Ishikawa (cell line): ENCODE measurements around the gene NEXN.

Source experiments
- CEBPB ChIP-seq: IDR thresholded peaks from 2 replicates; pipeline ENCODE4 v1.6.1; 2012
- CREB1 ChIP-seq: IDR thresholded peaks from 2 replicates; pipeline ENCODE4 v1.6.1; 2012; ENCODE audit warnings: low read depth
- EGR1 ChIP-seq: IDR thresholded peaks from 2 replicates; pipeline ENCODE4 v1.6.1; 2012
- EP300 ChIP-seq: IDR thresholded peaks from 2 replicates; pipeline ENCODE4 v1.6.1; 2012; ENCODE audit warnings: borderline replicate concordance
- FOXM1 ChIP-seq: IDR thresholded peaks from 2 replicates; pipeline ENCODE4 v1.6.1; 2012; ENCODE audit warnings: low read depth, borderline replicate concordance
- NFIC ChIP-seq: IDR thresholded peaks from 2 replicates; pipeline ENCODE4 v1.6.1; 2012
- RAD21 ChIP-seq: IDR thresholded peaks from 2 replicates; pipeline ENCODE4 v1.6.1; 2012; ENCODE audit warnings: low read depth
- TAF1 ChIP-seq: IDR thresholded peaks from 2 replicates; pipeline ENCODE4 v1.6.1; 2012; ENCODE audit warnings: low read depth, mild to moderate bottlenecking
- TCF12 ChIP-seq: IDR thresholded peaks from 2 replicates; pipeline ENCODE4 v1.6.1; 2012; ENCODE audit warnings: low read depth
- TEAD4 ChIP-seq: IDR thresholded peaks from 2 replicates; pipeline ENCODE4 v1.6.1; 2012
- YY1 ChIP-seq: IDR thresholded peaks from 2 replicates; pipeline ENCODE4 v1.6.1; 2012; ENCODE audit warnings: low read depth
- TF ChIP-seq, protein P1 (sequence below): IDR thresholded peaks from 2 replicates; pipeline ENCODE4 v1.6.1; 2012; ENCODE audit warnings: low read depth, mild to moderate bottlenecking
- TF ChIP-seq, protein P2 (sequence below): IDR thresholded peaks from 2 replicates; pipeline ENCODE4 v1.6.1; 2012
- TF ChIP-seq, protein P3 (sequence below): IDR thresholded peaks from 2 replicates; pipeline ENCODE4 v1.6.1; 2012

DNA sequence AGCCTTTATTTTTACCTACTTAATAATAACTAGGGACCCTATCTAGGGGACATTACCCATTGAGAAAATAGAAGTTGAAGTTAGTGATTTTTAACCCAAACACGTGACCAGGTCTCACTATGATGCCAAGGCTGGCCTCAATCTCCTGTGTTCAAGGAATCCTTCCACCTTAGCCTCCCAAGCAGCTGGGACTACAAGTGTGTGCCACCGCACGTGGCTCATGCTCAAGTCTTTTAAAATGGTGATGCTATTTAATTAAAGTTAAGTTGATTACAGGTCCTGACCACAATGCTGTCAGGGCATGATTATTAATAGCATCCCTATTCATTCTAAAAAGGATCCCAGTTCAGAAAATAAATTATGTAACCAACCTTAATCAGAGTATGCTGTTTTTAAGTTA, 65.5 kb downstream of the NEXN start:
- TF ChIP-seq, protein P1, sequence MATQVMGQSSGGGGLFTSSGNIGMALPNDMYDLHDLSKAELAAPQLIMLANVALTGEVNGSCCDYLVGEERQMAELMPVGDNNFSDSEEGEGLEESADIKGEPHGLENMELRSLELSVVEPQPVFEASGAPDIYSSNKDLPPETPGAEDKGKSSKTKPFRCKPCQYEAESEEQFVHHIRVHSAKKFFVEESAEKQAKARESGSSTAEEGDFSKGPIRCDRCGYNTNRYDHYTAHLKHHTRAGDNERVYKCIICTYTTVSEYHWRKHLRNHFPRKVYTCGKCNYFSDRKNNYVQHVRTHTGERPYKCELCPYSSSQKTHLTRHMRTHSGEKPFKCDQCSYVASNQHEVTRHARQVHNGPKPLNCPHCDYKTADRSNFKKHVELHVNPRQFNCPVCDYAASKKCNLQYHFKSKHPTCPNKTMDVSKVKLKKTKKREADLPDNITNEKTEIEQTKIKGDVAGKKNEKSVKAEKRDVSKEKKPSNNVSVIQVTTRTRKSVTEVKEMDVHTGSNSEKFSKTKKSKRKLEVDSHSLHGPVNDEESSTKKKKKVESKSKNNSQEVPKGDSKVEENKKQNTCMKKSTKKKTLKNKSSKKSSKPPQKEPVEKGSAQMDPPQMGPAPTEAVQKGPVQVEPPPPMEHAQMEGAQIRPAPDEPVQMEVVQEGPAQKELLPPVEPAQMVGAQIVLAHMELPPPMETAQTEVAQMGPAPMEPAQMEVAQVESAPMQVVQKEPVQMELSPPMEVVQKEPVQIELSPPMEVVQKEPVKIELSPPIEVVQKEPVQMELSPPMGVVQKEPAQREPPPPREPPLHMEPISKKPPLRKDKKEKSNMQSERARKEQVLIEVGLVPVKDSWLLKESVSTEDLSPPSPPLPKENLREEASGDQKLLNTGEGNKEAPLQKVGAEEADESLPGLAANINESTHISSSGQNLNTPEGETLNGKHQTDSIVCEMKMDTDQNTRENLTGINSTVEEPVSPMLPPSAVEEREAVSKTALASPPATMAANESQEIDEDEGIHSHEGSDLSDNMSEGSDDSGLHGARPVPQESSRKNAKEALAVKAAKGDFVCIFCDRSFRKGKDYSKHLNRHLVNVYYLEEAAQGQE, result no peak
- no peak for TF ChIP-seq TCF12
- TF ChIP-seq EP300, result no peak
- TF ChIP-seq, protein P2, sequence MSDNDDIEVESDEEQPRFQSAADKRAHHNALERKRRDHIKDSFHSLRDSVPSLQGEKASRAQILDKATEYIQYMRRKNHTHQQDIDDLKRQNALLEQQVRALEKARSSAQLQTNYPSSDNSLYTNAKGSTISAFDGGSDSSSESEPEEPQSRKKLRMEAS, result no peak
- no peak for TF ChIP-seq CEBPB
- no peak for TF ChIP-seq YY1
- no peak for TF ChIP-seq EGR1
- TF ChIP-seq TEAD4, result no peak
- TF ChIP-seq CREB1, result no peak
- TF ChIP-seq TAF1, result no peak
- no peak for TF ChIP-seq FOXM1
- TF ChIP-seq RAD21, result no peak
- no peak for TF ChIP-seq NFIC
- TF ChIP-seq, protein P3, sequence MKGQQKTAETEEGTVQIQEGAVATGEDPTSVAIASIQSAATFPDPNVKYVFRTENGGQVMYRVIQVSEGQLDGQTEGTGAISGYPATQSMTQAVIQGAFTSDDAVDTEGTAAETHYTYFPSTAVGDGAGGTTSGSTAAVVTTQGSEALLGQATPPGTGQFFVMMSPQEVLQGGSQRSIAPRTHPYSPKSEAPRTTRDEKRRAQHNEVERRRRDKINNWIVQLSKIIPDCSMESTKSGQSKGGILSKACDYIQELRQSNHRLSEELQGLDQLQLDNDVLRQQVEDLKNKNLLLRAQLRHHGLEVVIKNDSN, result no peak
